ENCODE measurements around the gene ROPN1B. TPM values are rescaled to one million over a fixed set of nuclear protein-coding genes. Genes with fewer than 3 reads are reported as not detected.

The ROPN1B gene
- total RNA-seq, 1 experiment from 2014 or later = not detected

- TF ChIP-seq CTCF (IDR thresholded peaks at IDR 0.05; ENCODE audit: insufficient read depth in 1 of 2, low read depth in 1 of 2, low read length in 1 of 2, severe bottlenecking in 1 of 2, unreplicated experiment in 1 of 2) = no peak
- intact Hi-C loops (cut with micrococcal nuclease; ENCODE audit: unreplicated experiment) = no loop called here
- no peaks in the 10 kb centered on the region for H3K27me3 Mint-ChIP-seq (ENCODE audit: insufficient read depth, unreplicated experiment)
- Histone ChIP-seq H3K27me3 (replicated peaks; ENCODE audit: control insufficient read depth, insufficient read depth, low read length) (no peaks in the 10 kb centered on the region), H3K4me3 (ENCODE audit: low read depth, low read length) (no peak overlapping the region), H3K4me1 (no peaks in the 10 kb centered on the region), H3K36me3 (ENCODE audit: control insufficient read depth, insufficient read depth, low read length) (no peaks in the 10 kb centered on the region; the same call in 1 of the 2 replicates), H3K9me3 (no peaks in the 10 kb centered on the region)
- peaks cover 25% of the 10 kb centered on the region for H3K9me3 Mint-ChIP-seq (ENCODE audit: unreplicated experiment)
- no peak overlapping the region for H3K27ac Mint-ChIP-seq (ENCODE audit: unreplicated experiment)
- DNase-seq = no peak
- BruUV-seq (replicated peaks) = no TSS peak
- ChIA-PET CTCF (no interaction called here), POLR2A (no interaction called here)
- H3K36me3 Mint-ChIP-seq (ENCODE audit: insufficient read depth, unreplicated experiment) = no peaks in the 10 kb centered on the region
- peaks cover 6% of the 10 kb centered on the region for H3K4me1 Mint-ChIP-seq (ENCODE audit: low read depth, unreplicated experiment)
- H3K4me3 Mint-ChIP-seq (ENCODE audit: unreplicated experiment) = no peak overlapping the region
Observed at GRCh38 chr3:126003447-126004190, 34.6 kb downstream of the ROPN1B start.

- Histone ChIP-seq H3K4me3 (ENCODE audit: low read depth, low read length) (no peak overlapping the region), H3K36me3 (ENCODE audit: control insufficient read depth, insufficient read depth, low read length) (no peaks in the 10 kb centered on the region; the same call in 1 of the 2 replicates), H3K9me3 (no peaks in the 10 kb centered on the region), H3K4me1 (no peaks in the 10 kb centered on the region), H3K27me3 (replicated peaks; ENCODE audit: control insufficient read depth, insufficient read depth, low read length) (no peaks in the 10 kb centered on the region)
- Mint-ChIP-seq H3K4me3 (ENCODE audit: unreplicated experiment) (no peak overlapping the region), H3K27ac (ENCODE audit: unreplicated experiment) (no peak overlapping the region), H3K36me3 (ENCODE audit: insufficient read depth, unreplicated experiment) (no peaks in the 10 kb centered on the region), H3K4me1 (ENCODE audit: low read depth, unreplicated experiment) (peaks cover 6% of the 10 kb centered on the region), H3K27me3 (ENCODE audit: insufficient read depth, unreplicated experiment) (no peaks in the 10 kb centered on the region), H3K9me3 (ENCODE audit: unreplicated experiment) (peaks cover 24% of the 10 kb centered on the region)
- intact Hi-C loops (cut with micrococcal nuclease; ENCODE audit: unreplicated experiment) = no loop called here
- TF ChIP-seq CTCF (IDR thresholded peaks at IDR 0.05; ENCODE audit: insufficient read depth in 1 of 2, low read depth in 1 of 2, low read length in 1 of 2, severe bottlenecking in 1 of 2, unreplicated experiment in 1 of 2) = no peak
- BruUV-seq (replicated peaks) = no TSS peak
- ChIA-PET CTCF (no interaction called here), POLR2A (no interaction called here)
- DNase-seq = no peak
Observed at GRCh38 chr3:126004217-126004616, 35.2 kb downstream of the ROPN1B start.

- BruUV-seq (replicated peaks) = no TSS peak
- intact Hi-C loops (cut with micrococcal nuclease; ENCODE audit: unreplicated experiment) = no loop called here
- Mint-ChIP-seq H3K9me3 (ENCODE audit: unreplicated experiment) (peaks cover 24% of the 10 kb centered on the region), H3K27ac (ENCODE audit: unreplicated experiment) (no peak overlapping the region), H3K36me3 (ENCODE audit: insufficient read depth, unreplicated experiment) (no peaks in the 10 kb centered on the region), H3K4me3 (ENCODE audit: unreplicated experiment) (no peak overlapping the region), H3K4me1 (ENCODE audit: low read depth, unreplicated experiment) (peaks cover 6% of the 10 kb centered on the region), H3K27me3 (ENCODE audit: insufficient read depth, unreplicated experiment) (no peaks in the 10 kb centered on the region)
- Histone ChIP-seq H3K4me3 (ENCODE audit: low read depth, low read length) (no peak overlapping the region), H3K9me3 (no peaks in the 10 kb centered on the region), H3K27me3 (replicated peaks; ENCODE audit: control insufficient read depth, insufficient read depth, low read length) (no peaks in the 10 kb centered on the region), H3K4me1 (no peaks in the 10 kb centered on the region), H3K36me3 (ENCODE audit: control insufficient read depth, insufficient read depth, low read length) (no peaks in the 10 kb centered on the region; the same call in 1 of the 2 replicates)
- no peak for TF ChIP-seq CTCF (IDR thresholded peaks at IDR 0.05; ENCODE audit: insufficient read depth in 1 of 2, low read depth in 1 of 2, low read length in 1 of 2, severe bottlenecking in 1 of 2, unreplicated experiment in 1 of 2)
- POLR2A ChIA-PET = no interaction called here
- no peak for DNase-seq
- CTCF ChIA-PET = no interaction called here
Observed at GRCh38 chr3:126004692-126005091, 35.7 kb downstream of the ROPN1B start.

Data from Caco-2 (cell line).